Endothelial cell of umbilical vein (primary cell): Measurements from ENCODE around the gene ZBTB25. TPM values are rescaled to one million over a fixed set of nuclear protein-coding genes. Genes with fewer than 3 reads are reported as not detected.

Source experiments
- BruUV-seq: library from RNA; stranded (reverse); fragments of 400-500 nt; replicated peaks from 2 replicates; lab custom pipeline; 2021; lab: Mats Ljungman, UMichigan
- CTCF ChIA-PET: fragments of 300-600, 350-600 bp; sonication (Branson Sonifier 250); formaldehyde crosslinking; loops from one replicate; lab custom pipeline; 2021; ENCODE audit warnings: antibody characterized with exemption, inconsistent platforms; lab: Charles Lee
- POLR2A ChIA-PET: fragments of 300-600, 350-600 bp; sonication (Branson Sonifier 250); formaldehyde crosslinking; loops from one replicate; lab custom pipeline; 2021; ENCODE audit warnings: antibody characterized with exemption, inconsistent platforms; lab: Charles Lee
- DNase-seq: peaks from one replicate; pipeline ENCODE4 v3.0.0-alpha.2; 2011; ENCODE audit warnings: low read depth, low spot score
- FAIRE-seq: peaks from 2 replicates; lab custom pipeline; 2011; peaks lifted over from hg19 to GRCh38; lab: Jason Lieb, UNC
- H2AFZ ChIP-seq: 2 replicates; pipeline ENCODE4 v1.6.0; 2012; ENCODE audit warnings: low read depth, low read length, control low read depth, inconsistent platforms
- H3K27ac ChIP-seq: 2 replicates; pipeline ENCODE4 v1.5.1; 2011; ENCODE audit warnings: low read depth, mild to moderate bottlenecking, control low read depth, low read length, moderate library complexity; ENCODE audit not compliant: insufficient read depth
- H3K27me3 ChIP-seq, 2 experiments: 2 replicates each; pipeline versions ENCODE4 v1.6.0 to v1.6.1; 2011; ENCODE audit warnings: low read length in 2 of 2, mixed read lengths in 1 of 2; ENCODE audit not compliant: control insufficient read depth in 2 of 2, insufficient read depth in 2 of 2
- H3K36me3 ChIP-seq, 2 experiments: 2 replicates in 1 of 2; 3 replicates in 1 of 2; pipeline ENCODE4 v1.5.1; 2011; ENCODE audit warnings: low read length in 2 of 2, mild to moderate bottlenecking in 1 of 2, moderate library complexity in 1 of 2; ENCODE audit not compliant: control insufficient read depth in 2 of 2, insufficient read depth in 2 of 2; ENCODE audit errors: extremely low read depth in 1 of 2
- H3K4me1 ChIP-seq: 3 replicates; pipeline ENCODE4 v1.5.1; 2011; ENCODE audit warnings: mild to moderate bottlenecking, low read length; ENCODE audit not compliant: control insufficient read depth, insufficient read depth; ENCODE audit errors: extremely low read depth
- H3K4me2 ChIP-seq: 2 replicates; pipeline ENCODE4 v1.6.1; 2011; ENCODE audit warnings: low read length, control low read depth, mixed read lengths; ENCODE audit not compliant: insufficient read depth
- H3K4me3 ChIP-seq, 3 experiments: fragments of 200-600 bp in 1 of 3; sonication (generic), shearing (Covaris generic) in 1 of 3; replicated peaks in 1 of 3; 2 replicates each; pipeline ENCODE4 v1.5.1; 2011 to 2016; ENCODE audit warnings: control low read depth in 3 of 3, low read length in 3 of 3, mild to moderate bottlenecking in 2 of 3, inconsistent platforms in 1 of 3, low read depth in 1 of 3, moderate library complexity in 1 of 3; ENCODE audit not compliant: insufficient read depth in 1 of 3
- H3K79me2 ChIP-seq: 2 replicates; pipeline ENCODE4 v1.6.0; 2012; ENCODE audit warnings: low read length, inconsistent platforms; ENCODE audit not compliant: control insufficient read depth, insufficient read depth
- H3K9ac ChIP-seq: replicated peaks from 2 replicates; pipeline ENCODE3; 2011; ENCODE audit warnings: low read length, control low read depth; ENCODE audit not compliant: insufficient read depth; ENCODE audit errors: extremely low read depth
- H3K9me1 ChIP-seq: replicated peaks from 3 replicates; pipeline ENCODE4 v1.6.0; 2011; ENCODE audit warnings: mild to moderate bottlenecking, low read length; ENCODE audit not compliant: control insufficient read depth, insufficient read depth; ENCODE audit errors: extremely low read depth
- H3K9me3 ChIP-seq: replicated peaks from 2 replicates; pipeline ENCODE4 v1.5.1; 2012; ENCODE audit warnings: low read length, inconsistent platforms; ENCODE audit not compliant: control insufficient read depth, insufficient read depth
- H4K20me1 ChIP-seq: replicated peaks from 2 replicates; pipeline ENCODE3; 2011; ENCODE audit warnings: mild to moderate bottlenecking, low read length; ENCODE audit not compliant: control insufficient read depth, insufficient read depth; ENCODE audit errors: extremely low read depth
- EZH2 ChIP-seq: IDR thresholded peaks from 2 replicates; pipeline ENCODE4 v1.6.1; 2012; ENCODE audit warnings: borderline replicate concordance, low read depth, mild to moderate bottlenecking, moderate library complexity, low read length, inconsistent platforms; ENCODE audit not compliant: severe bottlenecking
- FOS ChIP-seq: IDR thresholded peaks from 2 replicates; pipeline ENCODE4 v1.6.1; 2011; ENCODE audit warnings: mild to moderate bottlenecking, low read length, moderate library complexity, borderline replicate concordance; ENCODE audit not compliant: insufficient read depth
- GATA2 ChIP-seq: IDR thresholded peaks from 2 replicates; pipeline ENCODE4 v1.7.0; 2011; ENCODE audit warnings: low read depth, mild to moderate bottlenecking, moderate library complexity, mixed read lengths, low read length; ENCODE audit not compliant: insufficient read length, insufficient read depth
- JUN ChIP-seq: IDR thresholded peaks from 2 replicates; pipeline ENCODE4 v1.6.1; 2011; ENCODE audit warnings: borderline replicate concordance, low read depth; ENCODE audit not compliant: insufficient read length, insufficient read depth
- MYC ChIP-seq: IDR thresholded peaks from one replicate; pipeline ENCODE4 v1.6.1; 2011; ENCODE audit warnings: mild to moderate bottlenecking, low read depth, low read length
- POLR2A ChIP-seq: IDR thresholded peaks from 2 replicates; pipeline ENCODE4 v1.6.1; 2012; ENCODE audit warnings: low read depth, mild to moderate bottlenecking, control low read depth, low read length
- POLR2AphosphoS5 ChIP-seq: IDR thresholded peaks from 2 replicates; pipeline ENCODE4 v1.6.1; 2012; ENCODE audit warnings: low read depth, mild to moderate bottlenecking, control low read depth, low read length, moderate library complexity; ENCODE audit not compliant: insufficient read depth
- dilution Hi-C: fragments of 300-500 bp; cut with MboI; formaldehyde crosslinking; loops from one replicate; pipeline ENCODE4 v1.15.0; 2019; ENCODE audit warnings: low sequenced_read_pairs; ENCODE audit not compliant: extremely low pct_ligation_motif_present
- intact Hi-C: fragments of 100-400 bp; cut with micrococcal nuclease; formaldehyde crosslinking; loops from one replicate; pipeline ENCODE4 v1.10.0; 2022
- polyA plus RNA-seq, 4 experiments: library from polyadenylated mRNA; depleted of rRNA in 3 of 4; stranded (reverse) in 3 of 4; unstranded in 1 of 4; fragments of >200 nt; gene quantifications; 2 replicates each; pipeline versions ENCODE4 v1.2.1 to v1.2.3, GENCODE V29; 2011 to 2012; ENCODE audit warnings: missing spikeins in 1 of 4
- total RNA-seq: library from RNA; stranded (reverse); gene quantifications from 2 replicates; pipeline ENCODE4 v1.2.3, GENCODE V29; 2021
- TF ChIP-seq, protein P1 (sequence below), 2 donors: IDR thresholded peaks; 1 replicate in 1 of 2; 2 replicates in 1 of 2; pipeline ENCODE4 v1.5.1; 2011; ENCODE audit warnings: low read length in 2 of 2, mild to moderate bottlenecking in 2 of 2, moderate library complexity in 2 of 2, control low read depth in 1 of 2, inconsistent platforms in 1 of 2, low read depth in 1 of 2; ENCODE audit not compliant: insufficient read depth in 1 of 2; ENCODE audit errors: extremely low read depth in 1 of 2
- TF ChIP-seq, protein P2 (sequence below): IDR thresholded peaks from 2 replicates; pipeline ENCODE4 v1.6.1; 2011; ENCODE audit not compliant: insufficient read depth, insufficient read length

The ZBTB25 gene
- total and polyA plus RNA-seq, 2 donors (not counting 3 experiments of a cell fraction or from before 2014, with no cell fraction given): 3.2 to 7.7 TPM

DNA sequence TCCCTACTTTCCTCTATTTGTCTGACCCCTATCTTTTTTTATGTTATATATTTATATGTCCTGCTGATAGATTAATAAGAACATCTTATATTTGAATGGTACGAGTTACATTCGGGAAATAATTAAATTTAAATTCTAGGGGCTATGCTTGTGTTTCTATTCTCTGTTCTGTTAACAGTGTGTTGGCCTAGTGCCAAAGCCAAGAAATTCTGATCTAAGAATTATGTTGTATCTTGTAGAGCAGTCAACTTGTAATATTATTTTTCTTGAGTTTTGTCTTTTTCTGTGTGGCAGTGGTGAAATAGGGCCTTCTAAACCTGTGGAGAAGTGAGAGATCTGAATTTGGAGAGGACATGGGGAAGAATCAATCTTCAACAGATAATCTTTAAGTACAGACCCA is 27.9 kb upstream of the ZBTB25 start:
- Histone ChIP-seq H2AFZ (no peak overlapping the region), H3K27ac (no peak overlapping the region), H3K79me2 (no peaks in the 10 kb centered on the region), H3K4me3 (no peak overlapping the region), H3K36me3 (no peaks in the 10 kb centered on the region), H3K27me3 (no peaks in the 10 kb centered on the region), H4K20me1 (no peaks in the 10 kb centered on the region), H3K9me3 (no peaks in the 10 kb centered on the region), H3K9ac (no peak overlapping the region), H3K4me1 (peaks cover 18% of the 10 kb centered on the region), H3K9me1 (no peaks in the 10 kb centered on the region), H3K4me2 (no peak overlapping the region)
- ChIA-PET POLR2A (interaction anchor here (0.9 kb wide), 1 partner anchor 9 kb away, joined by 3 read pairs; the partner anchor contains the start of gene HSPA2), CTCF (interaction anchor here (1.2 to 2.7 kb wide), 2 partner anchors 9 to 11 kb away, joined by 3 to 15 read pairs; partner anchors contain the start of gene HSPA2)
- TF ChIP-seq POLR2AphosphoS5 (no peak), JUN (no peak), FOS (no peak), MYC (no peak), POLR2A (no peak), EZH2 (no peak), GATA2 (no peak)
- TF ChIP-seq, protein P1, sequence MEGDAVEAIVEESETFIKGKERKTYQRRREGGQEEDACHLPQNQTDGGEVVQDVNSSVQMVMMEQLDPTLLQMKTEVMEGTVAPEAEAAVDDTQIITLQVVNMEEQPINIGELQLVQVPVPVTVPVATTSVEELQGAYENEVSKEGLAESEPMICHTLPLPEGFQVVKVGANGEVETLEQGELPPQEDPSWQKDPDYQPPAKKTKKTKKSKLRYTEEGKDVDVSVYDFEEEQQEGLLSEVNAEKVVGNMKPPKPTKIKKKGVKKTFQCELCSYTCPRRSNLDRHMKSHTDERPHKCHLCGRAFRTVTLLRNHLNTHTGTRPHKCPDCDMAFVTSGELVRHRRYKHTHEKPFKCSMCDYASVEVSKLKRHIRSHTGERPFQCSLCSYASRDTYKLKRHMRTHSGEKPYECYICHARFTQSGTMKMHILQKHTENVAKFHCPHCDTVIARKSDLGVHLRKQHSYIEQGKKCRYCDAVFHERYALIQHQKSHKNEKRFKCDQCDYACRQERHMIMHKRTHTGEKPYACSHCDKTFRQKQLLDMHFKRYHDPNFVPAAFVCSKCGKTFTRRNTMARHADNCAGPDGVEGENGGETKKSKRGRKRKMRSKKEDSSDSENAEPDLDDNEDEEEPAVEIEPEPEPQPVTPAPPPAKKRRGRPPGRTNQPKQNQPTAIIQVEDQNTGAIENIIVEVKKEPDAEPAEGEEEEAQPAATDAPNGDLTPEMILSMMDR (IDR thresholded peaks at IDR 0.05; ENCODE audit: extremely low read depth in 1 of 2, insufficient read depth in 1 of 2, low read depth in 1 of 2, low read length in 2 of 2): no peak
- TF ChIP-seq, protein P2, sequence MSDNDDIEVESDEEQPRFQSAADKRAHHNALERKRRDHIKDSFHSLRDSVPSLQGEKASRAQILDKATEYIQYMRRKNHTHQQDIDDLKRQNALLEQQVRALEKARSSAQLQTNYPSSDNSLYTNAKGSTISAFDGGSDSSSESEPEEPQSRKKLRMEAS: no peak
- dilution Hi-C loops: no loop called here
- intact Hi-C loops: no loop called here
- no peak for DNase-seq
- BruUV-seq: no TSS peak
- FAIRE-seq: no peak
